Calu3 (cell line): ENCODE data around the gene EXOC1L. TPM values are rescaled to one million over a fixed set of nuclear protein-coding genes. Genes with fewer than 3 reads are reported as not detected.

Source experiments
- BruUV-seq: library from RNA; stranded (reverse); fragments of 400-500 nt; replicated peaks from 2 replicates; lab custom pipeline; 2021; lab: Mats Ljungman, UMichigan
- CTCF ChIA-PET: fragments of 300-600 bp; sonication (Branson Sonifier 250); formaldehyde crosslinking; loops from one replicate; lab custom pipeline; 2022; ENCODE audit warnings: antibody characterized with exemption; lab: Charles Lee
- DNase-seq: peaks from one replicate; pipeline ENCODE4 v3.0.0; 2022
- H3K27ac Mint-ChIP-seq: one replicate; pipeline ENCODE4 v1.8.0; 2022; ENCODE audit warnings: mixed read lengths; ENCODE audit not compliant: unreplicated experiment
- H3K27me3 Mint-ChIP-seq: one replicate; pipeline ENCODE4 v1.8.0; 2022; ENCODE audit warnings: mixed read lengths; ENCODE audit not compliant: unreplicated experiment
- H3K36me3 Mint-ChIP-seq: one replicate; pipeline ENCODE4 v1.8.0; 2022; ENCODE audit warnings: mild to moderate bottlenecking, moderate library complexity, mixed read lengths; ENCODE audit not compliant: insufficient read depth, unreplicated experiment
- H3K4me1 Mint-ChIP-seq: one replicate; pipeline ENCODE4 v1.8.0; 2022; ENCODE audit warnings: mild to moderate bottlenecking, low read depth, mixed read lengths; ENCODE audit not compliant: unreplicated experiment
- H3K4me3 Mint-ChIP-seq: one replicate; pipeline ENCODE4 v1.8.0; 2022; ENCODE audit warnings: mild to moderate bottlenecking, low read depth, moderate library complexity, mixed read lengths; ENCODE audit not compliant: unreplicated experiment
- H3K9me3 Mint-ChIP-seq: one replicate; pipeline ENCODE4 v1.8.0; 2022; ENCODE audit warnings: low read depth, mixed read lengths; ENCODE audit not compliant: unreplicated experiment
- intact Hi-C: fragments of 100-400 bp; cut with micrococcal nuclease; formaldehyde crosslinking; loops from one replicate; pipeline ENCODE4 v1.10.0; 2022; ENCODE audit not compliant: unreplicated experiment
- total RNA-seq: library from RNA; stranded (reverse); gene quantifications from 2 replicates; pipeline ENCODE4 v1.2.3, GENCODE V29; 2022
- TF ChIP-seq, protein P1 (sequence below): fragments of 200-600 bp; IDR thresholded peaks from one replicate; pipeline ENCODE4 v1.8.0; 2022; ENCODE audit warnings: antibody characterized with exemption; ENCODE audit not compliant: unreplicated experiment

Gene EXOC1L
- total RNA-seq, 1 experiment from 2014 or later, result not detected

- intact Hi-C loops, result no loop called here
- Mint-ChIP-seq H3K9me3 (no peaks in the 10 kb centered on the region), H3K4me1 (no peaks in the 10 kb centered on the region), H3K36me3 (no peaks in the 10 kb centered on the region), H3K27ac (no peak overlapping the region), H3K4me3 (no peak overlapping the region), H3K27me3 (no peaks in the 10 kb centered on the region)
- DNase-seq, result no peak
- BruUV-seq, result no TSS peak
- CTCF ChIA-PET, result no interaction called here
- TF ChIP-seq, protein P1, sequence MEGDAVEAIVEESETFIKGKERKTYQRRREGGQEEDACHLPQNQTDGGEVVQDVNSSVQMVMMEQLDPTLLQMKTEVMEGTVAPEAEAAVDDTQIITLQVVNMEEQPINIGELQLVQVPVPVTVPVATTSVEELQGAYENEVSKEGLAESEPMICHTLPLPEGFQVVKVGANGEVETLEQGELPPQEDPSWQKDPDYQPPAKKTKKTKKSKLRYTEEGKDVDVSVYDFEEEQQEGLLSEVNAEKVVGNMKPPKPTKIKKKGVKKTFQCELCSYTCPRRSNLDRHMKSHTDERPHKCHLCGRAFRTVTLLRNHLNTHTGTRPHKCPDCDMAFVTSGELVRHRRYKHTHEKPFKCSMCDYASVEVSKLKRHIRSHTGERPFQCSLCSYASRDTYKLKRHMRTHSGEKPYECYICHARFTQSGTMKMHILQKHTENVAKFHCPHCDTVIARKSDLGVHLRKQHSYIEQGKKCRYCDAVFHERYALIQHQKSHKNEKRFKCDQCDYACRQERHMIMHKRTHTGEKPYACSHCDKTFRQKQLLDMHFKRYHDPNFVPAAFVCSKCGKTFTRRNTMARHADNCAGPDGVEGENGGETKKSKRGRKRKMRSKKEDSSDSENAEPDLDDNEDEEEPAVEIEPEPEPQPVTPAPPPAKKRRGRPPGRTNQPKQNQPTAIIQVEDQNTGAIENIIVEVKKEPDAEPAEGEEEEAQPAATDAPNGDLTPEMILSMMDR, result no peak
These were observed 5.3 kb downstream of the EXOC1L start for GRCh38 chr4:55824865-55825264.

DNA sequence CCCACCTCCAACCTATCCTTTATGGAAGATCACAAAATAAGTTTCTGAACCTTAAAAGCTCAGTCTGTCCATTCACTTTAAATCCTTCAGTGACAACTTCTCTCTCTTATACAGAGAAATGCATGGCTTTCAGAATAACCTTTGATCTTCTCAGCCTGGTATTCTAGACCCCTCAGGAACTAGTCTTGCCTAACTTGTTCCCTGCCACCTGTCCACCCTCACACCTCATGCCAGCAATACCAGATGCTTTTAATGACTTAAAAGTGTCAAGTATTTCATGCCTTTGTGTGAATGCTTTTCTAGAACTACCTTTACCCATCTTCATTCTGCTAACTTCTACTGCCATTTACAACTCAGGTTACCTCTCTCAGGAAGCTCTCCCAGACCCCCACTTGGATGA is 7.4 kb downstream of the EXOC1L start:
- Mint-ChIP-seq H3K36me3 (no peaks in the 10 kb centered on the region), H3K27ac (no peak overlapping the region), H3K9me3 (no peaks in the 10 kb centered on the region), H3K4me1 (no peaks in the 10 kb centered on the region), H3K27me3 (no peaks in the 10 kb centered on the region), H3K4me3 (no peak overlapping the region)
- no peak for DNase-seq
- CTCF ChIA-PET, result no interaction called here
- intact Hi-C loops, result no loop called here
- TF ChIP-seq, protein P1, result no peak
- BruUV-seq, result no TSS peak

GRCh38 chr4:55827582-55827981 is 8.0 kb downstream of the EXOC1L start:
- no peaks in the 10 kb centered on the region for H3K27me3 Mint-ChIP-seq
- no peaks in the 10 kb centered on the region for H3K36me3 Mint-ChIP-seq
- H3K4me3 Mint-ChIP-seq, result no peak overlapping the region
- no peak for DNase-seq
- TF ChIP-seq, protein P1, result no peak
- CTCF ChIA-PET, result no interaction called here
- intact Hi-C loops, result no loop called here
- no peaks in the 10 kb centered on the region for H3K9me3 Mint-ChIP-seq
- BruUV-seq, result no TSS peak
- no peak overlapping the region for H3K27ac Mint-ChIP-seq
- no peaks in the 10 kb centered on the region for H3K4me1 Mint-ChIP-seq

DNA sequence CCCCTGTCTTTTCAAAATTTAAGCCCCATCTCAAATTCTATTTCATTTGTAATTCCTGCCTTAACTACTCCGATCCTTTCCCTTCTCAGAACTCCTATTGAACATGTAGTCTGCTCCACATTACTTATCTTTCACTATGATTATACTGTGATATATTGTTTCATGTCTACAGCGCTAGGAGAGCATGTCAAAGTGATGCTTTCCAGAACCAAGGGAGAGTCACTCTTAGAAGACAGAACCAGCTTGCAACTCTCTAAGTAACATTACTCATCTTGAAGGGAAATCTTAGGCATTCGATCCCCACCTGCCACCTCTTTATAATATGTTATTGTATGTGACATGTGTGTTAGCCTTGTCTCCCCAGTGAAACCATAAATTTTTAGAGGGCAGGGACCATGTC is 10.5 kb downstream of the EXOC1L start:
- TF ChIP-seq, protein P1, result no peak
- no peak for DNase-seq
- no peaks in the 10 kb centered on the region for H3K27me3 Mint-ChIP-seq
- intact Hi-C loops, result no loop called here
- no TSS peak for BruUV-seq
- H3K9me3 Mint-ChIP-seq, result no peaks in the 10 kb centered on the region
- H3K4me1 Mint-ChIP-seq, result no peaks in the 10 kb centered on the region
- no peak overlapping the region for H3K4me3 Mint-ChIP-seq
- no peak overlapping the region for H3K27ac Mint-ChIP-seq
- no peaks in the 10 kb centered on the region for H3K36me3 Mint-ChIP-seq
- CTCF ChIA-PET, result no interaction called here

DNA sequence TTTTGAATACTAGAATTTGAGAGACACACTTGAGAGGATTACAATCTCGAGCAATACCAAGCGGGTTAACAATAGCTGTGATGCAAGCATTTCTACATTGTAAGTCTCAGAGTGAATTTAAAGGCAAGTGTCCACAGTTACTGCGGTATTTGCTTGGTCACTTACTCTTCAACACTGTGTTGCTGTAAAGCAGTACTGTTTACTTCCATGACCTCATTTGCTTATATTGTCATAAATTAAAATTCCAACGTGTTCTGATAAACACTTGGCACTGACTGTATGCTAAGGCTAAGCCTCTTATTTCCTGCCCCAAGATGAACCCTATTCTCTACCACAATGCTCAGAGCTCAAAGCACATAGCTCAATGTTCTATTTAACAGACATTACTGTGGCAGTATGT is 11.1 kb downstream of the EXOC1L start:
- DNase-seq, result no peak
- CTCF ChIA-PET, result no interaction called here
- Mint-ChIP-seq H3K27ac (no peak overlapping the region), H3K4me1 (no peaks in the 10 kb centered on the region), H3K36me3 (no peaks in the 10 kb centered on the region), H3K9me3 (no peaks in the 10 kb centered on the region), H3K4me3 (no peak overlapping the region), H3K27me3 (no peaks in the 10 kb centered on the region)
- TF ChIP-seq, protein P1, result no peak
- BruUV-seq, result no TSS peak
- intact Hi-C loops, result no loop called here
